D721Med (cell line): ENCODE data around the gene GMDS.

Experiments used
- DNase-seq: peaks from one replicate; pipeline ENCODE4 v3.0.0; 2011; ENCODE audit warnings: low spot score; ENCODE audit not compliant: insufficient read length
- FAIRE-seq: peaks from 2 replicates; lab custom pipeline; 2011; peaks lifted over from hg19 to GRCh38; lab: Jason Lieb, UNC
- TF ChIP-seq, protein P1 (sequence below): IDR thresholded peaks from 2 replicates; pipeline ENCODE4 v1.5.1; 2012; ENCODE audit warnings: mild to moderate bottlenecking, control low read depth; ENCODE audit not compliant: insufficient read depth; ENCODE audit errors: missing control alignments

GMDS gene

GRCh38 chr6:2132916-2133315 lies 112.5 kb downstream of the GMDS start:
- DNase-seq (no peak), FAIRE-seq (no peak)
- TF ChIP-seq, protein P1, sequence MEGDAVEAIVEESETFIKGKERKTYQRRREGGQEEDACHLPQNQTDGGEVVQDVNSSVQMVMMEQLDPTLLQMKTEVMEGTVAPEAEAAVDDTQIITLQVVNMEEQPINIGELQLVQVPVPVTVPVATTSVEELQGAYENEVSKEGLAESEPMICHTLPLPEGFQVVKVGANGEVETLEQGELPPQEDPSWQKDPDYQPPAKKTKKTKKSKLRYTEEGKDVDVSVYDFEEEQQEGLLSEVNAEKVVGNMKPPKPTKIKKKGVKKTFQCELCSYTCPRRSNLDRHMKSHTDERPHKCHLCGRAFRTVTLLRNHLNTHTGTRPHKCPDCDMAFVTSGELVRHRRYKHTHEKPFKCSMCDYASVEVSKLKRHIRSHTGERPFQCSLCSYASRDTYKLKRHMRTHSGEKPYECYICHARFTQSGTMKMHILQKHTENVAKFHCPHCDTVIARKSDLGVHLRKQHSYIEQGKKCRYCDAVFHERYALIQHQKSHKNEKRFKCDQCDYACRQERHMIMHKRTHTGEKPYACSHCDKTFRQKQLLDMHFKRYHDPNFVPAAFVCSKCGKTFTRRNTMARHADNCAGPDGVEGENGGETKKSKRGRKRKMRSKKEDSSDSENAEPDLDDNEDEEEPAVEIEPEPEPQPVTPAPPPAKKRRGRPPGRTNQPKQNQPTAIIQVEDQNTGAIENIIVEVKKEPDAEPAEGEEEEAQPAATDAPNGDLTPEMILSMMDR, result no peak

- TF ChIP-seq, protein P1, result no peak
- FAIRE-seq, result no peak
- DNase-seq, result no peak
Observed at GRCh38 chr6:2132416-2132815, 113.0 kb downstream of the GMDS start.

- DNase-seq (no peak), FAIRE-seq (no peak)
- TF ChIP-seq, protein P1, result no peak
Observed at GRCh38 chr6:2129182-2129621, 116.2 kb downstream of the GMDS start.

- TF ChIP-seq, protein P1, result no peak
- FAIRE-seq, result no peak
- DNase-seq, result no peak
Observed at GRCh38 chr6:2127484-2127911, 117.9 kb downstream of the GMDS start.

- TF ChIP-seq, protein P1, result no peak
- DNase-seq (no peak), FAIRE-seq (no peak)
Observed at GRCh38 chr6:2126351-2126750, 119.1 kb downstream of the GMDS start.

- no peak for DNase-seq
- no peak for FAIRE-seq
- TF ChIP-seq, protein P1, result no peak
Observed at GRCh38 chr6:2125158-2125557, 120.2 kb downstream of the GMDS start.

DNA sequence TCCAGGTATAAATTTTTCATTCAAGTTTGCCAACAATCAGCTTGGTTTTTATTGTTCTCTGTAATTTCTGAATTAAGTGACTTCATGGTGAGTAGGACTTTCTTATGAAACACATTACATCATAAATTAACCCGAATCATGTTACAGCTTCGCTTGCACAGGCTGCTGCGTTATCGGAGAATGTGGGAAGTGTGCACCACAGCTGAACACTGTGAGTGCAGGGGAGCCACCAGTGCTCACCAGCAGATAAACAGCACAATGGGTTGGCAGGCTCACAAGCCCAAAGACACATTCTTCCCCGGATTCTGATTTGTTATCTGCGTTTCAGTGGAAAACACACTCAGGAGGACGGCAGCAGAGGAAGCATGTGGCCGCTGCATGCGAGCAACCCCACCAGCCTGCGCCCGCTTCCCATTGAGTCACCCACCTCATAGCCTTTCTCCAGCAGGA lies 121.1 kb downstream of the GMDS start:
- no peak for FAIRE-seq

More for the DNA sequence above, 121.1 kb downstream of the GMDS start:
- no peak for DNase-seq
- TF ChIP-seq, protein P1, result no peak
